OCI-LY1 (cell line): ENCODE measurements around the gene ADAR.

Experiments
- H2AFZ ChIP-seq: fragments of 200-600 bp; sonication (generic), shearing (Covaris generic); 2 replicates; pipeline ENCODE4 v1.6.0; 2014; ENCODE audit warnings: antibody characterized with exemption, mild to moderate bottlenecking, low read length
- H3F3A ChIP-seq: fragments of 200-600 bp; sonication (generic), shearing (Covaris generic); 2 replicates; pipeline ENCODE4 v1.6.0; 2014; ENCODE audit warnings: mild to moderate bottlenecking, antibody characterized with exemption, low read length, moderate library complexity; ENCODE audit not compliant: insufficient read depth
- H3K27ac ChIP-seq: fragments of 200-600 bp; sonication (generic); 2 replicates; pipeline ENCODE4 v1.5.1; 2014; ENCODE audit warnings: low read length, mixed run types, mild to moderate bottlenecking, low read depth; ENCODE audit not compliant: poor library complexity, severe bottlenecking
- H3K27me3 ChIP-seq: fragments of 200-600 bp; sonication (generic); 2 replicates; pipeline ENCODE4 v1.6.0; 2014; ENCODE audit warnings: antibody characterized with exemption, mild to moderate bottlenecking, low read length, moderate library complexity; ENCODE audit not compliant: insufficient read depth
- H3K36me3 ChIP-seq: fragments of 200-600 bp; sonication (generic); 2 replicates; pipeline ENCODE4 v1.6.1; 2014; ENCODE audit warnings: mild to moderate bottlenecking, antibody characterized with exemption, low read length, moderate library complexity, mixed read lengths; ENCODE audit not compliant: insufficient read depth
- H3K4me1 ChIP-seq: fragments of 200-600 bp; sonication (generic); 2 replicates; pipeline ENCODE4 v1.5.1; 2014; ENCODE audit warnings: mild to moderate bottlenecking, low read length, moderate library complexity; ENCODE audit not compliant: insufficient read depth, severe bottlenecking
- H3K4me2 ChIP-seq: fragments of 200-600 bp; sonication (generic), shearing (Covaris generic); 2 replicates; pipeline ENCODE4 v1.6.1; 2014; ENCODE audit warnings: low read length
- H3K4me3 ChIP-seq: fragments of 200-600 bp; sonication (generic); 2 replicates; pipeline ENCODE4 v1.5.1; 2014; ENCODE audit warnings: low read length, low read depth, mild to moderate bottlenecking, mixed read lengths; ENCODE audit not compliant: poor library complexity, severe bottlenecking
- H3K79me2 ChIP-seq: fragments of 200-600 bp; shearing (Covaris generic); 2 replicates; pipeline ENCODE4 v1.6.1; 2016; ENCODE audit warnings: mixed run types, low read length, mixed read lengths; ENCODE audit not compliant: insufficient read depth
- H3K9ac ChIP-seq: fragments of 200-600 bp; sonication (generic), shearing (Covaris generic); 2 replicates; pipeline ENCODE4 v1.6.1; 2014; ENCODE audit warnings: mild to moderate bottlenecking, low read length, mixed read lengths
- H3K9me2 ChIP-seq: fragments of 200-600 bp; sonication (generic), shearing (Covaris generic); 2 replicates; pipeline ENCODE4 v1.6.1; 2014; ENCODE audit warnings: low read depth, mild to moderate bottlenecking, low read length, mixed read lengths
- H3K9me3 ChIP-seq: fragments of 200-600 bp; shearing (Covaris generic); 2 replicates; pipeline ENCODE4 v1.6.1; 2014; ENCODE audit warnings: low read length, mixed read lengths
- H4K20me1 ChIP-seq: fragments of 200-600 bp; sonication (generic), shearing (Covaris generic); 2 replicates; pipeline ENCODE4 v1.6.0; 2016; ENCODE audit warnings: mild to moderate bottlenecking, low read length; ENCODE audit not compliant: insufficient read depth
- EZH2 ChIP-seq: fragments of 200-600 bp; sonication (generic), shearing (Covaris generic); IDR thresholded peaks from 2 replicates; pipeline ENCODE4 v1.8.0; 2017; ENCODE audit warnings: borderline replicate concordance, mixed run types, mild to moderate bottlenecking, antibody characterized with exemption, low read length, moderate library complexity, mixed read lengths
- TF ChIP-seq, protein P1 (sequence below): fragments of 200-600 bp; sonication (generic), shearing (Covaris generic); IDR thresholded peaks from 2 replicates; pipeline ENCODE4 v1.5.1; 2017; ENCODE audit warnings: mild to moderate bottlenecking, antibody characterized with exemption, low read length, moderate library complexity, mixed read lengths

ADAR gene

GRCh38 chr1:154547105-154547732, 60.8 kb downstream of the ADAR start:
- Histone ChIP-seq H3K9me3 (no peaks in the 10 kb centered on the region), H2AFZ (no peak overlapping the region), H3F3A (no peaks in the 10 kb centered on the region), H3K9ac (no peak overlapping the region), H3K79me2 (no peaks in the 10 kb centered on the region), H3K27me3 (no peaks in the 10 kb centered on the region), H3K4me3 (no peak overlapping the region), H4K20me1 (no peaks in the 10 kb centered on the region), H3K36me3 (peaks cover 38% of the 10 kb centered on the region), H3K9me2 (no peaks in the 10 kb centered on the region), H3K4me2 (no peak overlapping the region), H3K4me1 (no peaks in the 10 kb centered on the region), H3K27ac (no peak overlapping the region)
- TF ChIP-seq, protein P1, sequence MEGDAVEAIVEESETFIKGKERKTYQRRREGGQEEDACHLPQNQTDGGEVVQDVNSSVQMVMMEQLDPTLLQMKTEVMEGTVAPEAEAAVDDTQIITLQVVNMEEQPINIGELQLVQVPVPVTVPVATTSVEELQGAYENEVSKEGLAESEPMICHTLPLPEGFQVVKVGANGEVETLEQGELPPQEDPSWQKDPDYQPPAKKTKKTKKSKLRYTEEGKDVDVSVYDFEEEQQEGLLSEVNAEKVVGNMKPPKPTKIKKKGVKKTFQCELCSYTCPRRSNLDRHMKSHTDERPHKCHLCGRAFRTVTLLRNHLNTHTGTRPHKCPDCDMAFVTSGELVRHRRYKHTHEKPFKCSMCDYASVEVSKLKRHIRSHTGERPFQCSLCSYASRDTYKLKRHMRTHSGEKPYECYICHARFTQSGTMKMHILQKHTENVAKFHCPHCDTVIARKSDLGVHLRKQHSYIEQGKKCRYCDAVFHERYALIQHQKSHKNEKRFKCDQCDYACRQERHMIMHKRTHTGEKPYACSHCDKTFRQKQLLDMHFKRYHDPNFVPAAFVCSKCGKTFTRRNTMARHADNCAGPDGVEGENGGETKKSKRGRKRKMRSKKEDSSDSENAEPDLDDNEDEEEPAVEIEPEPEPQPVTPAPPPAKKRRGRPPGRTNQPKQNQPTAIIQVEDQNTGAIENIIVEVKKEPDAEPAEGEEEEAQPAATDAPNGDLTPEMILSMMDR, result no peak
- TF ChIP-seq EZH2, result no peak

- no peaks in the 10 kb centered on the region for H3K4me1 ChIP-seq
- H3K27me3 ChIP-seq, result no peaks in the 10 kb centered on the region
- H3K79me2 ChIP-seq, result no peaks in the 10 kb centered on the region
- no peaks in the 10 kb centered on the region for H4K20me1 ChIP-seq
- no peak for TF ChIP-seq EZH2
- TF ChIP-seq, protein P1, result peak; percentile 65
- no peaks in the 10 kb centered on the region for H3K9me2 ChIP-seq
- no peak overlapping the region for H2AFZ ChIP-seq
- H3K4me3 ChIP-seq, result no peak overlapping the region
- H3F3A ChIP-seq, result no peaks in the 10 kb centered on the region
- no peak overlapping the region for H3K27ac ChIP-seq
- H3K9ac ChIP-seq, result no peak overlapping the region
- H3K36me3 ChIP-seq, result peaks cover 31% of the 10 kb centered on the region
- H3K4me2 ChIP-seq, result no peak overlapping the region
- H3K9me3 ChIP-seq, result no peaks in the 10 kb centered on the region
Measured at GRCh38 chr1:154546264-154547063, 61.5 kb downstream of the ADAR start.

DNA sequence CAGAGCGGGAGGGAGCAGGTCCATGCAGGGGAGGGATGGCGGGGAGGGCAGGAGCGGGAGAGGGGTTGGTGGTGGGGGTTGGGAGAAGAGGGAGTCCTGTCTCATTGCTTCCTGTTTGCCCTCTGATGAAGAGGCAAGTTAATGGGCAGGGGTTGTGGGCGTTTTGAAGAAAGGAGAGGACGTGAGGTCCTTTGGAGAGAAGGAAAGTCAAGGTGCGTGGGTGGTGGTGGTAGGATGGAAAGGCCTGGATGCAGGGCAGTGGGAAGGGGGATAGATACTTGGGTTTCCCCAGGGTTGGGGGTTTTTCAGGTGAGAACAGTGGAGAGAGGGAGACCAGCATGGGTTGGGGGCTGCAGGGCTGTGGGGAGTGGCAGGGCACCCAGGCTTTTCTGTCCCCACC, 66.8 kb downstream of the ADAR start:
- Histone ChIP-seq H3K27ac (no peak overlapping the region), H3K36me3 (no peaks in the 10 kb centered on the region), H2AFZ (no peak overlapping the region), H3F3A (no peaks in the 10 kb centered on the region), H3K4me2 (no peak overlapping the region), H3K4me3 (no peak overlapping the region), H3K9me2 (no peaks in the 10 kb centered on the region), H4K20me1 (no peaks in the 10 kb centered on the region), H3K9me3 (no peaks in the 10 kb centered on the region), H3K79me2 (no peaks in the 10 kb centered on the region), H3K27me3 (no peaks in the 10 kb centered on the region), H3K4me1 (no peaks in the 10 kb centered on the region), H3K9ac (no peak overlapping the region)
- TF ChIP-seq, protein P1, result no peak
- TF ChIP-seq EZH2, result no peak
